B cell (primary cell): Measurements from ENCODE around the gene LCP1. TPM values are rescaled to one million over a fixed set of nuclear protein-coding genes. Genes with fewer than 3 reads are reported as not detected.

Experiments used
- ATAC-seq: fragments of 200-7000 bp; cut with Tn5 transposase; one replicate; pipeline ENCODE4 v1.10.0; 2021; ENCODE audit warnings: low read depth, mild to moderate bottlenecking, moderate number of reproducible peaks, moderate library complexity
- CTCF ChIA-PET: fragments of 350-600 bp; sonication (Branson Sonifier 250); formaldehyde crosslinking; loops from one replicate; lab custom pipeline; 2021; ENCODE audit warnings: antibody characterized with exemption, inconsistent platforms; lab: Charles Lee
- POLR2A ChIA-PET: fragments of 350-600 bp; sonication (Branson Sonifier 250); formaldehyde crosslinking; loops from one replicate; lab custom pipeline; 2021; ENCODE audit warnings: antibody characterized with exemption; lab: Charles Lee
- DNase-seq: peaks from one replicate; pipeline ENCODE4 v3.0.0; 2013
- H2AFZ ChIP-seq: 2 replicates; pipeline ENCODE4 v1.6.1; 2012; ENCODE audit warnings: mild to moderate bottlenecking, low read depth, low read length; ENCODE audit not compliant: insufficient read depth, poor library complexity, severe bottlenecking
- H3K27ac ChIP-seq, 2 donors: 1 replicate in 1 of 2; 2 replicates in 1 of 2; pipeline ENCODE4 v1.5.1; 2012 to 2013; ENCODE audit warnings: low read length in 2 of 2, mild to moderate bottlenecking in 2 of 2, moderate library complexity in 1 of 2
- H3K27me3 ChIP-seq, 4 experiments: fragments of 200-600 bp in 1 of 4; sonication (generic) in 1 of 4; replicated peaks in 1 of 4; 1 replicate in 2 of 4; 2 replicates in 2 of 4; pipeline versions ENCODE4 v1.6.1 to v1.7.0; 2013 to 2016; ENCODE audit warnings: low read length in 3 of 4, mild to moderate bottlenecking in 2 of 4, mixed read lengths in 1 of 4, moderate library complexity in 1 of 4; ENCODE audit not compliant: insufficient read depth in 4 of 4, control insufficient read depth in 3 of 4; ENCODE audit errors: control extremely low read depth in 1 of 4
- H3K36me3 ChIP-seq, 2 experiments: replicated peaks in 1 of 2; 1 replicate in 1 of 2; 2 replicates in 1 of 2; pipeline versions ENCODE4 v1.6.1 to v1.7.1; 2013; ENCODE audit warnings: low read length in 1 of 2; ENCODE audit not compliant: insufficient read depth in 2 of 2, control insufficient read depth in 1 of 2; ENCODE audit errors: control extremely low read depth in 1 of 2, extremely low read depth in 1 of 2
- H3K4me1 ChIP-seq, 2 donors: fragments of 200-600 bp in 1 of 2; sonication (generic) in 1 of 2; 1 replicate in 1 of 2; 2 replicates in 1 of 2; pipeline versions ENCODE4 v1.5.1 to v1.6.1; 2013 to 2017; ENCODE audit warnings: low read length in 2 of 2; ENCODE audit not compliant: control insufficient read depth in 2 of 2, insufficient read depth in 2 of 2
- H3K4me2 ChIP-seq: replicated peaks from 2 replicates; pipeline ENCODE3; 2012; ENCODE audit warnings: mild to moderate bottlenecking, low read depth, low read length; ENCODE audit not compliant: poor library complexity, severe bottlenecking
- H3K4me3 ChIP-seq, 5 experiments: fragments of 200-600 bp in 1 of 5; sonication (generic) in 1 of 5; 1 replicate in 3 of 5; 2 replicates in 2 of 5; pipeline versions ENCODE4 v1.5.1 to v1.7.0; 2011 to 2016; ENCODE audit warnings: low read length in 4 of 5, mild to moderate bottlenecking in 4 of 5, low read depth in 2 of 5, control low read depth in 1 of 5, moderate library complexity in 1 of 5; ENCODE audit not compliant: insufficient read depth in 1 of 5; ENCODE audit errors: control extremely low read depth in 1 of 5, extremely low read depth in 1 of 5
- H3K79me2 ChIP-seq: fragments of 200-600 bp; sonication (generic); one replicate; pipeline ENCODE4 v1.6.0; 2016; ENCODE audit warnings: low read length; ENCODE audit not compliant: control insufficient read depth, insufficient read depth
- H3K9ac ChIP-seq: fragments of 200-600 bp; sonication (generic); 2 replicates; pipeline ENCODE4 v1.6.1; 2017; ENCODE audit warnings: mild to moderate bottlenecking, low read length, moderate library complexity
- H3K9me3 ChIP-seq, 3 donors: one replicate each; pipeline versions ENCODE4 v1.6.1 to v1.7.1; 2013; ENCODE audit warnings: low read length in 2 of 3; ENCODE audit not compliant: control insufficient read depth in 2 of 3, insufficient read depth in 1 of 3; ENCODE audit errors: control extremely low read depth in 1 of 3
- H4K20me1 ChIP-seq: 2 replicates; pipeline ENCODE4 v1.6.0; 2012; ENCODE audit warnings: mild to moderate bottlenecking, low read length; ENCODE audit not compliant: insufficient read depth, control insufficient read depth, poor library complexity, severe bottlenecking
- H3K27ac Mint-ChIP-seq: one replicate; pipeline ENCODE4 v1.8.0; 2021; ENCODE audit warnings: mixed read lengths
- H3K27me3 Mint-ChIP-seq: one replicate; pipeline ENCODE4 v1.8.0; 2021; ENCODE audit warnings: mixed read lengths
- H3K4me1 Mint-ChIP-seq: one replicate; pipeline ENCODE4 v1.8.0; 2021; ENCODE audit warnings: mixed read lengths
- H3K4me3 Mint-ChIP-seq: one replicate; pipeline ENCODE4 v1.8.0; 2021; ENCODE audit warnings: mixed read lengths
- H3K9me3 Mint-ChIP-seq: one replicate; pipeline ENCODE4 v1.8.0; 2022; ENCODE audit warnings: mixed read lengths; ENCODE audit not compliant: insufficient read depth
- EZH2 ChIP-seq: IDR thresholded peaks from 2 replicates; pipeline ENCODE4 v1.6.1; 2012; ENCODE audit warnings: borderline replicate concordance, low read depth, mild to moderate bottlenecking, moderate library complexity, low read length; ENCODE audit not compliant: insufficient read depth, poor library complexity, severe bottlenecking
- WGBS: methylation state at CpG from one replicate; pipeline ENCODE4 v1.1.5; 2013; ENCODE audit warnings: missing lambda C conversion rate; ENCODE audit not compliant: insufficient coverage; 5-methylcytosine and 5-hydroxymethylcytosine counted together
- intact Hi-C: fragments of 100-400 bp; cut with micrococcal nuclease; formaldehyde crosslinking; loops from one replicate; pipeline ENCODE4 v1.10.0; 2022
- polyA plus RNA-seq: library from polyadenylated mRNA; depleted of rRNA; stranded (reverse); fragments of >200 nt; gene quantifications from 2 replicates; pipeline ENCODE4 v1.2.3, GENCODE V29; 2012
- total RNA-seq, 2 donors: library from RNA; stranded (reverse); fragments of 120-200 nt in 1 of 2; gene quantifications; 1 replicate in 1 of 2; 2 replicates in 1 of 2; pipeline versions ENCODE4 v1.2.3 to v1.2.4, GENCODE V29; 2013 to 2022
- TF ChIP-seq, protein P1 (sequence below): fragments of 200-600 bp; IDR thresholded peaks from one replicate; pipeline ENCODE4 v1.8.0; 2022; ENCODE audit warnings: antibody characterized with exemption, mild to moderate bottlenecking

LCP1 gene
- total and polyA plus RNA-seq, 2 donors (not counting 1 experiment from before 2014, with no cell fraction given), result 151 to 243 TPM

DNA sequence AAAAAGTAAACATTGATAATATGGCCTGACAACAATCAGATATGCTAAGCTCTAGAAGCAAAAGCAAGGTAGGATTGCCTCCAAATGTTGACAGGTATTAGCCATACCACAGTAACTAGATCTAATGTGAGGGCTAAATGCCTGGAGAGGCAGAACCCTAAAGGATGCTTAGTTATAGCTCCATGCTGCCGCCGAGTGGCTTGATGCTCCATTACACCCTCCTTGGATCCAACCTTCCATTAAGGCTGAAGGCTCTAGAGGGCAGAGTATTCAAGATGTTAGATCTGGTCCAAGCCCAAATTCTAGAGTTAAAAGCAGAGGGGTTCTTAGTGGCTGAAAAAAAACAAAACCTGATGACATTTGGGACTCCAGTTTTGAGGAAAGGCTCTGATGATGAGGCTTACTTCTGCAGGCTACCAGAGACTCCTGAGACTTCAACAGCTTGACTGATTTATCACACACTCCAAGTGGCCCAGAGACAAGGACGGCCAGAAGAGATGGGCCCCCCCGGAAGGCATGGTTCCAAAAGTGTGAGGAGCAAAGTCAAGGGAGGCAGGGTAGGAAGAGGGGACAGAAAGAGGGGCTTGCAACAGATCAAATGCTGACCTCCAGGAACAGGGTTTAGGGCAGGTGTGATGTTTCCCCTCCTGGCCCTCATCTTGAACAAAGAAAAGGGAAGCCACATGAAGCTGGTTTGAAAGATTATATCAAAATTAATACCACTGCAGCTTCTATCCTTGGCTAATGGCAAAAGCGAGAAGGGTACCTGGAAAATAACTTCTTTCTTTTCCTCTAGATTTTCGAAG, 55.2 kb downstream of the LCP1 start:
- H3K27me3 Mint-ChIP-seq, result no peaks in the 10 kb centered on the region
- no peak overlapping the region for H3K4me2 ChIP-seq
- intact Hi-C loops, result loop anchor here (5.0 to 10.0 kb wide), 4 partner anchors 36 to 322 kb away; partner anchors contain the start of gene ZC3H13
- peak; percentile 74 for DNase-seq
- peak; percentile 92 for ATAC-seq
- H3K4me3 ChIP-seq, result no peak overlapping the region
- no peak overlapping the region for H3K9ac ChIP-seq
- no peak for TF ChIP-seq EZH2
- TF ChIP-seq, protein P1, sequence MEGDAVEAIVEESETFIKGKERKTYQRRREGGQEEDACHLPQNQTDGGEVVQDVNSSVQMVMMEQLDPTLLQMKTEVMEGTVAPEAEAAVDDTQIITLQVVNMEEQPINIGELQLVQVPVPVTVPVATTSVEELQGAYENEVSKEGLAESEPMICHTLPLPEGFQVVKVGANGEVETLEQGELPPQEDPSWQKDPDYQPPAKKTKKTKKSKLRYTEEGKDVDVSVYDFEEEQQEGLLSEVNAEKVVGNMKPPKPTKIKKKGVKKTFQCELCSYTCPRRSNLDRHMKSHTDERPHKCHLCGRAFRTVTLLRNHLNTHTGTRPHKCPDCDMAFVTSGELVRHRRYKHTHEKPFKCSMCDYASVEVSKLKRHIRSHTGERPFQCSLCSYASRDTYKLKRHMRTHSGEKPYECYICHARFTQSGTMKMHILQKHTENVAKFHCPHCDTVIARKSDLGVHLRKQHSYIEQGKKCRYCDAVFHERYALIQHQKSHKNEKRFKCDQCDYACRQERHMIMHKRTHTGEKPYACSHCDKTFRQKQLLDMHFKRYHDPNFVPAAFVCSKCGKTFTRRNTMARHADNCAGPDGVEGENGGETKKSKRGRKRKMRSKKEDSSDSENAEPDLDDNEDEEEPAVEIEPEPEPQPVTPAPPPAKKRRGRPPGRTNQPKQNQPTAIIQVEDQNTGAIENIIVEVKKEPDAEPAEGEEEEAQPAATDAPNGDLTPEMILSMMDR, result peak; percentile 80
- WGBS, result no CpG with 5 or more reads among the region's 6 CpGs
- no peaks in the 10 kb centered on the region for H3K27me3 ChIP-seq
- CTCF ChIA-PET, result interaction anchor here (0.6 to 1.7 kb wide), 29 partner anchors 8 to 616 kb away, joined by 3 to 8 read pairs (median 4); partner anchors contain the start of gene ZC3H13
- H2AFZ ChIP-seq, result no peak overlapping the region
- H4K20me1 ChIP-seq, result peaks cover 6% of the 10 kb centered on the region
- H3K79me2 ChIP-seq, result no peaks in the 10 kb centered on the region
- POLR2A ChIA-PET, result interaction anchor here (0.5 kb wide), 1 partner anchor 474 kb away, joined by 4 read pairs; no protein-coding TSS in a partner anchor
- H3K4me3 Mint-ChIP-seq, result no peak overlapping the region
- H3K9me3 Mint-ChIP-seq, result no peaks in the 10 kb centered on the region
- peak overlapping the region in 1 of 2 donors; percentile 78 for H3K27ac ChIP-seq
- peaks cover 30% of the 10 kb centered on the region for H3K4me1 Mint-ChIP-seq
- peak overlapping the region; percentile 88 for H3K27ac Mint-ChIP-seq
- H3K36me3 ChIP-seq, result peaks cover 6 to 57% of the 10 kb centered on the region in 2 experiments
- peaks cover 13 to 16% of the 10 kb centered on the region in 2 donors for H3K4me1 ChIP-seq
- no peaks in the 10 kb centered on the region for H3K9me3 ChIP-seq

DNA sequence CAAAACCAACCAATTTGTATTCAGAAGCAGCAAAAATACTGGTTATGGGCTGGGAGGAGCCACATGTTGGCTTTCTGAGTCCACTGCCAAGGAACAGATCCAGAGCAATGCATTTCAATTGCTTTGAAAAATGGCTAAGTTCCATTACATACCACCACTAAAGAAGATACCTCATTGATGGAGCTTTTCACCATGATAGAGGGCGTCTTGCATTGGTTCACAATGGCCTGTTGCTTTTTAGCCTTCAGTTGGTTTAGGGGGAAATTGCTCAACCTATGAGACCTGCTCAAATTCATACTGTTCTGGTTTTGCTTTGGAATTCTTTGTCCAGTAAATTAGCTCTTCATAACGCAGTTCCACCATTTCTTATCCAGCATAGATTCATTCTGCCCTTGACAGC, 55.9 kb downstream of the LCP1 start:
- Histone ChIP-seq H3K9me3 (no peaks in the 10 kb centered on the region), H3K79me2 (no peaks in the 10 kb centered on the region), H3K9ac (no peak overlapping the region), H3K36me3 (peaks cover 6 to 50% of the 10 kb centered on the region in 2 experiments), H3K27ac (peak overlapping the region in 1 of 2 donors; percentile 78), H4K20me1 (peaks cover 6% of the 10 kb centered on the region), H3K4me3 (no peak overlapping the region), H3K4me2 (no peak overlapping the region), H2AFZ (no peak overlapping the region), H3K27me3 (no peaks in the 10 kb centered on the region), H3K4me1 (peaks cover 13 to 16% of the 10 kb centered on the region in 2 donors)
- H3K4me3 Mint-ChIP-seq, result no peak overlapping the region
- ChIA-PET POLR2A (no interaction called here), CTCF (interaction anchor here (0.6 to 1.7 kb wide), 27 partner anchors 11 to 567 kb away, joined by 3 to 8 read pairs (median 4); partner anchors contain the start of gene ZC3H13)
- no peaks in the 10 kb centered on the region for H3K9me3 Mint-ChIP-seq
- WGBS, result no CpG with 5 or more reads among the region's 2 CpGs
- intact Hi-C loops, result loop anchor here (5.0 to 10.0 kb wide), 4 partner anchors 36 to 321 kb away; partner anchors contain the start of gene ZC3H13
- no peaks in the 10 kb centered on the region for H3K27me3 Mint-ChIP-seq
- TF ChIP-seq, protein P1, result no peak
- no peak for TF ChIP-seq EZH2
- ATAC-seq (no peak), DNase-seq (no peak)
- peak overlapping the region; percentile 88 for H3K27ac Mint-ChIP-seq
- H3K4me1 Mint-ChIP-seq, result peaks cover 30% of the 10 kb centered on the region
